ENCODE results near the gene DCP1B.

Gene DCP1B

DNA sequence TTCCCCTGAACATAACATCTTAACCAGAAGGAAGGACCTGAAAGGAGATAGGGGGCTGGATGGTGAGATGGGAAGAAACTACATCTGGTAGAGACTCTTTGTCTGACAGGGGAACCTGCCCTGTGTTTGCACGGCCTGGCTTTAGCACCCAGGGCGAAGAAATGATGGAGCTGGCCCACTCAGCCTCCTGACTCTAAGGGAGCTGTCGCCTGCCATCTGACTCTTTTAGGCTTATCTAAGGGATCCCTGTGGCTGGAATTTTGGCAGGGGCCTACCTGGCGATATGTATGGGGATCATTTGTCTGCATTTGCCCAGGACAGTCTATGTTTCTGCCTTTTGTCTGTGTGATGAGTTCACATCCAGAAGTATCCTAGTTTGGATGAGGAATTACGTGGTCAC, 70.2 kb downstream of the DCP1B start:
- no peak for DNase-seq

DNA sequence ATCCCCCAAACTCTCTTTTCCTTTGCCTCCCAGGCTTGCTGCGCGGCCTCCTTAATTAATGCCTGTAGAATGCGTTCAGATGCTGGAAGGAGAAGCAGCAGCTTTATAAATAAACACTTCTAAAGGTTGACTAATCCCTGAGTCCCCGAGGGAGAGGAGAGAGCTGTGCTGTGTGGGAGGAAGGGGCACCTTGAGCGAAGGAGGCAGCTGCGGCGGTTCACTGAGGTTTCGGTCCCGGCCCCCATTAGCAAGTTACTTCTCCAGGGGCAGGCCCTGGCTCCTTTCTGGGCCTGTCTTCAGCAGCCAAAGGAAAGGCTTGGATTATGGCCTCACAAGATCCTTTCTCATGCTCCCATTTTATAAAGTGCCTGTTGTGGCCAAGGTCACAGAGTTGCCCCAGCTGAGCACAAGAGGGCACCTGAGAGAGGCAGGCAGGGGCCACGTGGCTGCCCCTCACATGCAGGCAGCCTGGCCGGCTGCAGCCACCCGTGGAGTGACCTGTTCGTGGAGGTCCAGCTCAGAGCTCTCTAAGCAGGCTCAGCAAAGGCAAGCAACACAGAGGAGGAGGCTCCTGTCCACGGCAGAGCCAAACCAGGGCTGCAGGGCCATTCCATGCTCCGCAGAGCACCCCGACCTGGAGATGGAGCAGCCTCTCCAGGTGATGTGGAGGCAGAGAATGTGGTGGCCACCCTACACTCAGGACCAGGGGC, 70.8 kb downstream of the DCP1B start:
- no peak for DNase-seq

DNA sequence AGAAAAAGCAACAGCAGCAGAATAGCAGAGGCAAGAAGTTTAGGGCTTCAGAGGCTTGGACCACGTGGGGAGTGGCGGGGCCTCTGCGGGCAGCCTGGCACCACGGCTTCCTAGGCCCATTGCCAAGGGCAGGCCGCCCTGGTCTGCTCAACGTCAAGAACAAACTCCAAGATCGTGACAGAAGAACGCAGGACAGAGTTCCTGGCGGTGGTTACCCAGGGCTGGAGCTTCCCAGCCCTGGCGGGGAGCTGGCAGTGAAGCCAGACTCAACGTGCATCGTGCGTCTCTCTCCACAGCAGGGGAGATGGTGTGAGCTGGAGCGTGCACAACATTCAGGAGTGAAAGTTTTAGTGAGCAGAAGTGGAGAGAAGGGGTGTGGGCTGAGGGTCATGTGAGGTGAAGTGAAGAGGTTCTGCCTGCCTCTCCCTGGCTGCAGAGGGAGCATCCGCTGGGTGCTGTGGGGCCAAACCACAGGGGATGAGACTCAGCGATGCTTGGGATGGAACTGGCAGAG, 71.9 kb downstream of the DCP1B start:
- no peak for DNase-seq

DNA sequence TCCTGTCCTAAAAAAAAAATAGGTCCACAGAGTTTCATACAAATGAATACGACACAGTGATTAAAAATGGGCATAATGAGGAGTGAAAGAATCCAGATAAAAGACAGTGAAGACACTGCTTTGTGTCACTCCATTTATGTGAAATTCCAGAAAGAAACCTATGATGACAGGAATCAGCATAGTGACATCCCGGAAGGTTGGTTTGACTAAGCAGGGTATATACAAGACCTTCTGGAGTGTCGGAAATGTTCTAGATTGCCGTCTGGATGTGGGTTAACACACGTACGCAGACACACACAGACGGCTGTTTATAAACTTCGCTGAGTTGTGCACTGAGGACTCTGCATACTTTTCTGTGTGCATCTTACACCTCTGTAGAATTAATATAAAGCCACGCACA, 72.6 kb downstream of the DCP1B start:
- DNase-seq: no peak

DNA sequence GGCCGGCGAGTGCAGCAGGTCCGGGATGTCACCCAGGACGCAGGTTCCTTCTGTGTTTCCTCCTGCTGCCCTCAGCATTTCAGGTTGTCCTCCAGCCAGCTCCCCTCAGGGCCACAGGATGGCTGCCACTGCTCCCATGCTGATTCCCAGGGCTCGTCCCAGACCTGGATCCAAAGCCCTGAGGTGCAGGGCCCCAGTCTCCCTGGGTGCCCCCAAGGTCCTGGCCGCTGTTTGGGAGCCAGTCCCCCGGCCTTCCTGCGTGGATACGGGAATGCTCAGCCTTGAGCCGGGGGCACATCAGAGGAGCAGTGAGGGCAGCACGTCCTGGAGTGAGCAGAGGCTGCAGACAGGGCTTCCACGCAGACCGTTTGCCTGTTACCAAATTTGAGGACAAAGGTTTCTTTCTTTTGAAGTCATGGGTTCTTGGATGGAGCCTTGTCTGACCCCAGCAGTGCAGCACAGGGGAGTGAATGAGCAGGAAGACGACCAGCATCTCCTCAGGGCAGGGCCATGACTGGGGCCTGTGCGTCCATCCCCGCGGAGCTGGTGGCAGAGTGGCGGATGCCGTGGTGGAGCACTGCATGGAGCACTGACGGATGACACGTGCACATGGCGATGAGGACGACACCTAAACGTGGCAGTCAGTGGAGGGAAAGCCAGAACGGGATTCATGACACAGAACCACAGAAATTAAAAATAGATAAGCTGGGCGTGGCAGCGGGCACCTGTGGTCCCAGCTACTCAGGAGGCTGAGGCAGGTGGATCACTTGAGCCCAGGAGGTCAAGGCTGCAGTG, 73.3 kb downstream of the DCP1B start:
- no peak for DNase-seq

DNA sequence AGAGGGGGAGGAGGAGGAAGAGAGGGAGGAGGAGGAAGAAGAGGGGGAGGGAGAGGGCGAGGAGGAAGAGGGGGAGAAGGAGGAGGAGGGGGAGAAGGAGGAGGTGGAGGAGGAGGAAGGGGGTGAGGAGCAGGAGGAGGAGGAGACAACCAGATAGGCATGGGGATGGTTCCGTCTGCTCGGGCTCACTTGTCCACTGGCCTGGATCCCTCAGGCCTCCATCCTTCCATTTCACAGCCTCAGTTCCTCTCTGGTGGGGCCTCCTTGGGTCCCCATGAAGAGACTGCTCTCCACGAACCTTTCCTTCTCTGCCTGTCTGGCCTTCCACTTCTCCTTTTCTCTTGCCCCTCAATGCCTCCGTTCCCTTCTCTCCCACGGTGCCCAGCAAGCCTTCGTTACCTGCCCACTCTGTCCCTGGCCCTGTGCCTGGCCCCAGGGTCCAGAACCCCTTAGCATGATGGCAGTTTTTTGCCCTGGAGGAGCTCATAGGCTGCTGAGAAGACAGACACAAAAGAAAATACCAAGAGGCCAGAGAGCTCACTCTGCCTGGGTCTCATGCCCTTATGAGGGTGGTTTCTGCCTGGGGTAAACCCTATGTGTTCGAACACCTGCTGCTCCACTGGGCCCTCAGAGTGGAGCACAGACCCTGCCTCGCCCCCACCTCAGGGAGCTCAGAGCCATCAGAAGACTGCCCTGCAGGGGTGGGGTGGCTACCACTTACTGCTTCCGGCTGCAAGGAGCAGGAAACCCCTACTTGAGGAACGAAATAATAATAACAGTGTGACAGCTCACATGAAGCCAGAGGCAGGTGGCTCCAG, 74.1 kb downstream of the DCP1B start:
- DNase-seq: no peak

DNA sequence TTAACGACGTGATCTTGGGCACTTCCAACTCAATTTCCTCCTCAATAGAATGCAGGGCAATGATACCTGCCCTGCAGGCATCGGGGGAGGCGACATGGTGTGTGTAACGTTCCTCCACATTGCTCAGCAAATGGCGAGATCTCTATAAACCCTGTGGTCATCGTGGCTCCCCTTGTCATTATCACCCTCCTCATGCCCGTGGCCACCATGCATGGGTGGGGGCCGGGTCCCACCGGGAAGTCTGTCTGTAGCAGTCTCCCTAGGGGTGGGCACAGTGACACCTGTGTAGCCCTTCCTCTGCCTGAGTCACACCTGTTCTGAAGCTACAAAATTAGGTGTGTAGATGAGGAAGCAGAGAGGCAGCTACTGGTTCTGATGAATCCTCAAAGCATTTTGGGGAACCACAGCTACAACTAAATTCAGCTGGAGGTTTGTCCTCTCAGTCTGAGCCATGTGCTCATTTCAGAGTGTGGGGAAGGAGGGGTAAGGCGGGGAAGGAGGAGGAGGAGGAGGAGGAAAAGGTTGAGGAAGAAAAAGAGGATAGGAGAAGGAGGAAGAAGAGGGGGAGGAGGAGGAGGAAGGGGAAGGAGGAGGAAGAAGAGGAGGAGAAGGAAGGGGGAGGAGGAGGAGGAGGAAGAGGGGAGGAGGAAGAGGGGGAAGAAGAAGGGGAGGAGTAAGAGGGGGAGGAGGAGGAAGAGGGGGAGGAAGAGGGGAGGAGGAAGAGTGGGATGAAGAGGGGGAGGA, 74.8 kb downstream of the DCP1B start:
- no peak for DNase-seq

DNA sequence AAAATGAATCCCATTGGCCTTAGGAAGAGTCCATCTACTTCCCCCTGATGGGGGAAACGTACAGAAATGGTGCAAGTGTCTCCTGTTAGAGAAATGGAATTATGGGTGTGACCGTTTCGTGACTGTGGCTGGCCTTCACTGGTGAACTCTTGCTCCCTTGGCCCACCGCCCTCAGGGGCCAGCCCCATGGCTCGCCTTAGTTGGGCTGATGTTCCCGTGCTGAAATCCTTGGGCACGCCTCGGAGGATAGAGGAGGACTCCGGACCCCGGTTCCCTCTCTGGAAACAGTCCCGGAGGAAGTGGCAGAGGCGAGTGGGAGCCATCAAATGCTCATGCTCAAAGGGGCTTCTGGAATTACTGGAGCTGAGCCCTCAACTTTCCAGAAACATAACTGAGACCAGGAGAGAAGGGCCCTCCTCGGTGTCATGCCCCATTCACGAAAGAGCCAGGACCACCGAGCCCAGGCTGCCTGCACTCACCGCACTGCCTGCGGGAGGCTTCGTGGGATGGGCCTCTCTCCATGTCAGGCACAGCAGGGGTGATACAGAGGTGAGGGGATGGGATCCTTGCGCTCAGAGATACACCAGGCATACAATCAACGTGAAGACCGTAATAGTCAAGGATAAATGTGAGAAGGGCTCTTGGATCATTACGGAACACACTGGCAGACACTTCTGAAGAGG, 75.7 kb downstream of the DCP1B start:
- DNase-seq: no peak

DNA sequence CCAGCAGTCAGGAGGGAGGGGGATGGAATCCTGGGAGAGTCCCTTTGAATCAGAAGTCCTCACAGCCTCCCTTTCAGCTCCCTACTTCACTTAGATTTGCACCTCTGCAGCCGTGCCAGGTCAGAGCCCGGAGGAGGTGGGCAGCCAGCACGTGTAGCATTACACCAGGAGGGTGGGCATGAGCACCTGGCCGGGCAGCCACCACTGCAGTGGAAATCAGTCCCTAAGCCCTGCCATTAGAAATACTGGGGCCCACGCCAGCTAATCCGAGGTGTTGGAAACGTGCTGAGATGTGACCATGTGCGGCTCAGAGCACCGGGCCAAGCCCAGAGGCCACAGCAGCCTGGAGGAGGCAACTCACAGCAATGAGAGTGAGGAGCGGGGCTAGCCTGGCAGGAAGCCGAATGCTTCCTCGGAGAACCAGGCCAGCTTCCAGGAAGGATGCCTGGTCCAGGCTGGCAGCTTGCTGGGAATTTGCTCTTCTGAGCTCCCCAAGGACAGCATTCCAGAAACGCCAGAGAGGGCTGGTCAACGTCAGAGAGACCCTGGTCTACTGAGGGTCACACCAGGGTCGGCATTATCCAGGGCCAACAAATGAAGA, 76.4 kb downstream of the DCP1B start:
- no peak for DNase-seq

DNA sequence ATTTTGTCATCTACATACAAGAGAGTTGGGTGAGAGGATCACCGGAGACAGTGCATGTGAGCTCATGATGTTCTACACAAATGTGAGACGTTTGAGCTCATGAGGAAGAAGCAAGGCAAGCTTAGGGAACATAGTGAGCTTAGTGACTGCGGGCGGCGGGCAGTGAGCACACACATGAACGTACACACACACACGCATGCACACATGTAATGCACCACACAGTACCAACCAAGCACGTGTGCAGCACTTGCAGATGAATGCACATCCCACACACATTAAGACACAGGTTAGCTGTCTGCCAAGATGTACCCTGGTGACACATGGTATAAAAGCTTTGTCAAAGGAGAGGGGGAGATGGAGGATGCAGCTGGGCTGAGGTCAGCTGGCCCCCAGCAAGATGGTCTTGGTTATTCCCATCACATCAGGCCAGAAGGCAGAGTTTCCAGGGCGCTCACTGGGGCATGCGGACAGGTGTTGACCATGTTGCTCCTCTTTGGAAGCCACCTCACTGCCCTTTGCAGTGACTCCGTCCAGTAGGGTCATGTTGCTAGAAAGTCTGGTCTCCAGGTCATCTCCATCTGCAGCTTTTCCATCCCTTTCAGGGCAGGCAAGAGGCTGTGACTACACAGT, 77.1 kb downstream of the DCP1B start:
- DNase-seq: no peak

DNA sequence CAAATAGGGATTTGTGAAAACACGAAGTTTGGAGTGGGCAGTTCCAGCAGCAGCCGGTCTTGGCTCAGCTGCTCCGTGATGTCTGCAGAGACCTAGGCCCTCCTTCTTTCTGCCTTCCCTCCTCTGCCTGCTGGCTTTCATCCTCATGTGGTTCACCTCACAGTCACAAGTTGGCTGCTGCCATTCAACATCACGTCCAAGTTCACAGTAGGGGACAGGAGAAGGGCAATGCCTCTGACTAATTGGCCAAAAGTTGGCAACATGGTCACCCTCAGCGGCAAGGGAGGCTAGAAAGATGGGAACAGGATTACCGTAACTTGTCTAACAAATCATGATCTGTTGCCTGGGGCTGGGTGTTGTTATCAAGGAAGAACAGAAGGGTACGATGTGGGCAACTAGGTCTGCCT, 78.0 kb downstream of the DCP1B start:
- no peak for DNase-seq

DNA sequence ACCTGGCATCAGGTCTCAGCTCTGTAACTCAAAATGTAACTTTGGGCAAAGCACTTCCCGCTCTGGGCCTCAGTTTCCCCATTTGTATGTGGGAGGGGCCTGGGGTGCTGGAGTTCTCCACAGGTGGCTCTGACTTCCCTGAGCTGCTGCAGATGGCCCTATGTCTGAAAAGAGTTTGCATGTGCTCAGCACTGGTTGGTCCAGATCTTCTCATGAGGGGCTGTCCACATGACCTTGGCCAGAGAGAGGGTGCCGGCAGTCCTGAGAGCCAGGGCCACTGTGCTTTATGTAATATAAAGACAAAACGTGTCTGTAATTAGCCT, 78.6 kb downstream of the DCP1B start:
- no peak for DNase-seq

DNA sequence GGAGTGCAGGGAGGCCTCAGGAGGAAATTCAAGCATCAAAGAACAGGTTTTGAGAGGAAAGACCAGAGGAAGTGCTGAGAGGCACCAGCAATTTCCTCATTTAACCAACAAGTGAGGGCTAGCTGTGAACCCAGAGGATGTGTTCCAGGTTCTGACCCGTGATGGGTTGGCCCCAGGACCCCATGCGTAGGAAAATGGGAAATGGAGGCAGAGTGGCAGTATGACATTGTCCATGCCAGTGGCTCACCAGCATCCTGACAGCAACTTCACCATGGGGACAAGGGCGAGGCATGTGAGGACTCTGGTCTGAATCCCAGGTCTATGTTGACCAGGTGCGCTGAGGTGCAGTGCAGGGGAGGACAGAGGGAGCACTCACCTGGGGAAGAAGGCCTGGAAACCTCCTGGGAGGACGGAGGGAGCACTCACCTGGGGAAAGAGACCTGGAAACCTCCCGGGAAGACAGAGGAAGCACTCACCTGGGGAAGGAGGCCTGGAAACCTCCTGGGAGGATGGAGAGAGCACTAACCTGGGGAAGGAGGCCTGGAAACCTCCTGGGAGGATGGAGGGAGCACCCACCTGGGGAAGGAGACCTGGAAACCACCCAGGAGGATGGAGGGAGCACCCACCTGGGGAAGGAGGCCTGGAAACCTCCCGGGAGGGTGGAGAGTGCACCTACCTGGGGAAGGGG, 79.1 kb downstream of the DCP1B start:
- DNase-seq: no peak

DNA sequence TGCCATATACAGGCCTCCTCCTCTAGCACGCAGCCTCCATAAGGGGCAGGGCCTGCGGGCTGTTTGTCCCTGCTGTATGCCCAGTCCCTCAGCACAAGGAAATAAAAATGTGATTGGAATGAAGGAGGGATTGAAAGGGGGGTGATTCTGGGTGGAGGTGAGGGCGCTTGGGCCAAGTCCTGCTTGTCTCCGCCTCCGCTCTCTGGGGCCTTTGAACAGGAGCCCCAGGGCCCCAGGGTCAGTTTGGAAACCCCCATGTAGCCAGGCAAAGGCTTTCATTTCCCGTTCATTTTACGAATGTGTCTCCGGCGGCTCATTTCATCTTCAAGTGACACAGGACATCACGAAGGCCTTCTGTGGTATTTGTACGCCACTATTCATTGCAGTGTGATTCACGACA, 81.3 kb downstream of the DCP1B start:
- DNase-seq: no peak

DNA sequence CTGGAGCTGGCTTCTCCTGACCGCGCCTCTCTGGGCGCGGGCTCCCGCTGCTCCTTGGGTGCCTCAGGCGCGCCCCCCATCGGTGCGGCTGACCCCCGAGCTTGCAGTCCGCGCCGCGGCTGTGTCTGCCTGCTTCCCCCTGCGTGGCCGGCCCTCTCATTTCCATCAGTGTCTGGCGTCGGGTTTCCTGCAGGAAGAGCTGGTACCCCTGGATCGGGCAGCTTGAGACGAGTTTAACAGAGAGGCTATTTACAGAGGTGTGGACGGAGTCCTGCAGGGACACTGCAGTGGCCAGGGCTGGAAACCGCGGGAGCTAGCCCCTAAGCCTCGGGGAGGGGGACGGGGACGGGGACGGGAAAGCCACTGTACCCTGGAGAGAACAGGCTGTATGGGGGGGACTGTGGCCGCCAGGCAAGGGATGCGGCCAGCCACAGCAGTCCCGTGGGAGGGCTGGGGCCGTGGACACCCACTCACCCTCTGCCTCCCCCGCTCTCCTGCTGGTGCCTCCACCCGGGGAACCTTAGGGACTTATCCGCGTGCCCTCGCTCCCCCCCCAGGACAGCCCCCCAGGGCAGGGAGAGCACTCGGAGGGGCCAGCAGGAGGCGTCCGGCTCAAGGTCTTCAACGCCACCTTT, 82.1 kb downstream of the DCP1B start:
- no peak for DNase-seq

DNA sequence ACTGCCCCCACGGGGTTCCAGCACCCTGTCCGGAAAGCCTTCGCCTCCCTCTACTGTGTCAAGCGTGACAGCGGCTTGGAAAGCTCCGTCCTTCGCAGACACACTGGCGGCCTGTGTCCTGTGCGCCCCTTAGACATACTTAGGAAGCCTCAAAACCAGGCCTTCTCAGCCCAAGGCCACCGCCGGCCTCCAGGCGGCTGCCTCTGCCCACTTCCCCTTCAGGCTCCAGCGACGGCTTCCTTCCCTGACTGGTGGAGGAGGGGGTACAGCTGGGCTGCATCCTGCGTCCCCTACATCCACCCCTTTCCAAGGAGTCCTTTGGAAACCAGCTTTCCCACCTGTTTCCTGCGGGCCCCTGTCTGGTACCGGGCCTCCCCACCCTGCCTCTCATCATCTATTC, 83.3 kb downstream of the DCP1B start:
- DNase-seq: no peak

DNA sequence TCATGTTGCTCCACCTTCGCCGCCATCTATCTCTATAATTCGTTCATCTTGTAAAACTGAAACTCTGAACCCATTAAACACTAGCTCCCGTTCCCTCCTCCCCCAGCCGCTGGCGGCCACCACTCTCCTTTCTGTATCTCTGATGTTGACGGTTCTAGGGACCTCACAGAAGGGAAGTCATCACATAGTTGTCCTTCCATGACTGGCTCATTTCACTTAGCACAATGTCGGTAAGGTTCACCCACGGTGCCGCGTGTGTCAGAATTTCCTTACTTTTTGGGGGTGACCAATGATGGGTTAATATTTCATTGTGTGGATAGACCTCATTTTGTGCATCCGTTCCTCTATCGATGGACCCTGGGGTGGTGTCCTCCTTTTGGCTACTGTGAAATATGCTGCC, 83.8 kb downstream of the DCP1B start:
- no peak for DNase-seq

DNA sequence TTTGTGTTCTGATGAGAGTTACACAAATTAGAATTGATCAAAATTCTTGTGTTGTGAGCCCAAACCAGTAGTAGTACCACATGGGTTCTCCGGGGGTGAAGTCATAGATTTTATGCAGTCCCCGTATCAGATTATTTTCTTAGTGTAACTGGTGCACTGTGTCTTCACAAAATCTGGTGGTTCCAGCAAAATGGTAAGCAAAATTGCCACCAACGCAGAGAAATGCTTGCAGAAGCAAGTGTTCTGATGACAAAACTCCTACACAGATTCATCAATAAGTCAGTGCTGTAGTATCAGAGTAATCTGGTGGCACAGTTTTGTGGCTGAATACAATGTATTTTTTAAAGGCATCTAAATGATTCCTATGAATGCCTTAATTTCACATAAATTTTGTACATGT, 84.5 kb downstream of the DCP1B start:
- no peak for DNase-seq

DNA sequence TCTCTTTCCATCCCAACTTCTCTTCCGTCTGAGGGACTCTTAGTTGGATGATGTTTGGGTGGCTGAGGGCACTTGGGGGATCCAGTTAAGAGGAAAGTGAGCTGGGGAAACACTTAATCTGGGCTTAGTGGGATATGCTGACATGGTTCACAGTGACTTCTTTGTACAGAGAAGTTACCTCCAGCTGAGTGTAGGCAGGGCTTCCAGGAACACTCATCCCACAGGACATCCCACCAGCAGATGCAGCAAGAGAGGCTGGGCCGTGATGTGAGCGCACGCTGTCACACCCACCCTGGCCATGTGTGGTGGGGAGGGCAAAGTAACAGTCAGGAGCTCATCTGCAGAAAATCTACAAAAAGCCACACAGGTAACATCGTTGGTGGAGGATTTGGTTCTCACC, 85.0 kb downstream of the DCP1B start:
- DNase-seq: no peak

DNA sequence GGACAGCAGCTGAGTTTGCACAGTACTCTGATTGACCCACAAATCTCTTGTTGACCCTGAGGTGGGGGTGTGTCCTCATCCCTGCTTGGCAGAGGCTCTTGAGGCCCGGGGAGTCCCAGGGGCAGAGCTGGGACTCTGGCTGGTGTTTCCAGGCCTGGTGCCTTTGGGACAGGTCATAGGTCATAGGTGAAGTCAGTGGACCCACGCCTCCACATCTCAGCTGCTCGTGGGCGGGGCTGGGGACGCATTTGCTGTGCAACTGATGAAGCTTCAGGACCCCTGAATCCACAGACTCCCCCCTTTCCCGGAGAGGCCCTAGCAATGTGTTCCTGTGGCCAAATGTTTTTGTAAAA, 85.4 kb downstream of the DCP1B start:
- no peak for DNase-seq

Data from NCI-H2029 treated with DMSO at 0.1 percent for 48 hours (cell line).